Measurements from ENCODE around the gene GAL3ST1.
"Not testable (repeated sequence)": the region's sequence is repeated elsewhere in the genome, so short reads cannot be mapped to it uniquely, and the experiment has no call there.

The GAL3ST1 gene

DNA sequence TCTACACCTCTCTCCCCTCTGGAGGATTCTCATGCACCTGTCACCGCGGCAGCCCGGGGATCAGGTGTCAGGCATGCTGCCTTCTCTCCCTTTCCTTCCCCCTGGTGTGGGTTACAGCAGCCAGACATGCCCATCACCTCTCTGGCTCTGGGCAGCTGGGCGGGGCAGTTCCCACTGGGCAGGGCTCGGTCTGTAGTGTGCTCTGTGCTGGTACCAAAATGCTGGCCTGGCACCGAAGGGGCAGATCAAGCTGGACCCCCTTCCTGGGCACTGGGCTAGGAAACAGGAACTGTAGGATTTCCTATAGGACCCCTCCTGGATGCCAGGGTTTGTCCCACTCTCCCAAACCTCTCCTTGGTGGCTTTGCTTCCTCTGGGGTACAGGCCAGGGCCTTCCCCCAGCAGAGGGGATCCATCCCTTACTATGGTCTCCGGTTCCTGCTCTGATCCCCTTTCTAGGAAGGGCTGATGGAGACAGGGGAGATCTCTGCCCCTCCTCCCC, 821 bp downstream of the GAL3ST1 start:
- DNase-seq (ENCODE audit: low read depth), result no peak
- TF ChIP-seq, protein P1, sequence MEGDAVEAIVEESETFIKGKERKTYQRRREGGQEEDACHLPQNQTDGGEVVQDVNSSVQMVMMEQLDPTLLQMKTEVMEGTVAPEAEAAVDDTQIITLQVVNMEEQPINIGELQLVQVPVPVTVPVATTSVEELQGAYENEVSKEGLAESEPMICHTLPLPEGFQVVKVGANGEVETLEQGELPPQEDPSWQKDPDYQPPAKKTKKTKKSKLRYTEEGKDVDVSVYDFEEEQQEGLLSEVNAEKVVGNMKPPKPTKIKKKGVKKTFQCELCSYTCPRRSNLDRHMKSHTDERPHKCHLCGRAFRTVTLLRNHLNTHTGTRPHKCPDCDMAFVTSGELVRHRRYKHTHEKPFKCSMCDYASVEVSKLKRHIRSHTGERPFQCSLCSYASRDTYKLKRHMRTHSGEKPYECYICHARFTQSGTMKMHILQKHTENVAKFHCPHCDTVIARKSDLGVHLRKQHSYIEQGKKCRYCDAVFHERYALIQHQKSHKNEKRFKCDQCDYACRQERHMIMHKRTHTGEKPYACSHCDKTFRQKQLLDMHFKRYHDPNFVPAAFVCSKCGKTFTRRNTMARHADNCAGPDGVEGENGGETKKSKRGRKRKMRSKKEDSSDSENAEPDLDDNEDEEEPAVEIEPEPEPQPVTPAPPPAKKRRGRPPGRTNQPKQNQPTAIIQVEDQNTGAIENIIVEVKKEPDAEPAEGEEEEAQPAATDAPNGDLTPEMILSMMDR (IDR thresholded peaks at IDR 0.05; ENCODE audit: low read depth, low read length, missing control alignments), result no peak
- no peak overlapping the region for H3K4me3 ChIP-seq (ENCODE audit: low read depth, low read length)

DNA sequence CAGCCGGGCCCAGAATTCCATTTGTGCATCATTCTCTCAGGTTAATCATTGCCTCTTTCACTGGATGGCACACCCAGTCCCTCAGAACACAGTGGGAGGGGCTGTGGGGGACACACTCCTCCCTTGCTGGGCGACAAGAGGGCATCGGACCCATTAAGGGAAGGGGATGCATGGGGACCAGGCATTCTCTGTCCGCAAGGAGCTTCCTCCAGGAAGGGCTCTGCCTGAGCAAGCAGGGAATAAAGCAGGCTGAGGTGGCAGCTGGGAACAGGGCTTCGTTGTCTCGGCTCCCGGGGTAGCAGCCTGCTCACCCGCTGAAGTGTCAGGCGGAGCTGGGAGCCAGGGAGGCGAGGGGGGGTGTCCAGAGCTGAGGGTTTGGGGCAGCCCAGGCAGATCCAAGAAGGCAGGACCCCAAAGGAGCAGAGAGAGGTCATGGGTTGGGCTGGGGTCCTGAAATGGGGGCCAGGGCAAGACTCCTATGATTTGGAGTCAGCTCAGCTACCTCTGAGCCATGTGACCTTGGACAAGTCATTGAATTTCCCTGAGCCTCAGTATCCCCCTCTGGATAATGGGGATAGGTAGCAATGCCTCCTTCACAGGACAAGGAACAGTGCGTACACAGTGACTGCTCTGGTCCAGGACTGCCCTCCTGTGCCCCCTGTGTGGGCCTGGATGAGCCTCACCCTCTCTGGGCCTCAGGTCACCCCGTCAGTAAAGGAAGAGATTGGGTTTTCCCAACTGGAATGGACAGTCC, 1.4 kb downstream of the GAL3ST1 start:
- DNase-seq (ENCODE audit: low read depth), result no peak
- H3K4me3 ChIP-seq (ENCODE audit: low read depth, low read length), result no peak overlapping the region
- TF ChIP-seq, protein P1 (IDR thresholded peaks at IDR 0.05; ENCODE audit: low read depth, low read length, missing control alignments), result no peak

DNA sequence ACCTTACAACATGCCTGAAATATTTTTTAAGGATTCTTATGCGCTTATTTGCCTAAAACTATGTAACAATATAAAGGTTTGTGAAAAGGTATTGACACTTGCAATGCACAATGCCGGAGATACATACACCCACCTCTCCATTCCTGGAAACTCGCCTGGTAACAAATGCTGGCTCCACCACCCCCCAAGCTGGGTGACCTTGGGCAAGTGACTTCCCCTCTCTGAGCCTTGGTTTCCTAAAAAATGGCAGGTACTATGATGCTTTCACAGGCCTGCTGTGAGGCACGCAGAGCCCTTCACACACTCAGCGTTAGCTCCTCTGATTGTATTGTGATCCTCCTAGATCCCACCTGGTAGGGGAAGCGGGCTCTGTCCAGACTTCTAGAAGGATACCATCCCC, 2.3 kb downstream of the GAL3ST1 start:
- no peak for DNase-seq (ENCODE audit: low read depth)
- TF ChIP-seq, protein P1 (IDR thresholded peaks at IDR 0.05; ENCODE audit: low read depth, low read length, missing control alignments), result no peak
- H3K4me3 ChIP-seq (ENCODE audit: low read depth, low read length), result no peak overlapping the region

DNA sequence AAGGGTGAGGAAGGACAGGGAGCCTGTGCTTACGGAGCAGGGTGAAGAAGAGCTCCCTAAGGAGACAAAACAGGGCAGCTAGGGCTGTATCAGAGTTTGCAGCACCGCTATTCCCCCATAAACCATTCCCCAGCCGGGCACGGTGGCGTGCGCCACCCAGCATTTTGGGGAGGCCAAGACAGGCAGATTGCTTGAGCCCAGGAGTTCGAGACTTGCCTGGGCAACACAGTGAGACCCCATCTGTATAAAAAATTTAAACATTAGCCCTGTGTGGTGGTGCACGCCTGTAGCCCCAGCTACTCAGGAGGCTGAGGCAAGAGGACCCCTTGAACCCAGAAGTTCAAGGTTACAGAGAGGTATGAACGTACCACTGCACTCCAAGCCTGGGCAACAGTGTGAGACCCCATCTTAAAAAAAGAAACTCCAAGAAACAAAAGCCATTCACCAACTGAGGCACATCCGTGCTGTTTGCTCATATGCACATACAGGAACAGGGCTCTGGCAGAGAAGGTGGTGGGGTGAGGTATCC, 4.7 kb downstream of the GAL3ST1 start:
- DNase-seq (ENCODE audit: low read depth), result no peak
- TF ChIP-seq, protein P1 (IDR thresholded peaks at IDR 0.05; ENCODE audit: low read depth, low read length, missing control alignments), result no peak

DNA sequence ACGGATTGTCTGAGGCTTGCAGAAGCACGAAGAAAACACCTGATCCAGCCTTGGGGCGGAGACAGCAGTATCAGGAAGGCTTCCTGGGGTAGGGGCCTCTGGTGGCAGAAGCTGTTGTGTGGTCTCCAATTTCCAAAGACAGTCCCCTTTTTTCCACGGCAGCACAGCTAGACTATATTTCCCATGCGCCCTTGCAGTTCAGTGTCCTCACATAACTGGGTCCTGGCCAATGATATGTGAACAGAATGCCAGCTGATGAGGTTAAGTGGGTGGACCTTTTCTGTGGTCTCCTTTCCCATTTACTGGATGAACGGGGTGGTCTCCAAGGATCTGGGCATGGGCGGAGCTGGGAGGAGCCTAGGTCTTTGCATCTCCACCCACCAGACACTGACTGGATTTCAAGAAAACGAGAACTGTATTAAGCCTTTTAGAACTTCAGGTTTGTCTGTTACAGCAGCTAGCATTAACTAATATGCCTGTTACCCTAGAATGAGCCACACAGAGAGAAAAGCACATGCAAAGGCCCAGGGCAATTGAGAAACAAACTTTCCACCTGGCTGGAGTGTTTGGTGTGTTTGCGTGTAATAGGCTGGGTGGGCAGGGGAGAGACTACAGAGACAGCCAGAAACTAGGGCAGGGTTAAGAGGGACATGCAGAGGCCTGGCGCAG, 6.2 kb downstream of the GAL3ST1 start:
- H3K4me3 ChIP-seq (ENCODE audit: low read depth, low read length), result no peak overlapping the region
- no peak for DNase-seq (ENCODE audit: low read depth)
- TF ChIP-seq, protein P1 (IDR thresholded peaks at IDR 0.05; ENCODE audit: low read depth, low read length, missing control alignments), result no peak

More for the DNA sequence above, 4.7 kb downstream of the GAL3ST1 start:
- no peak overlapping the region for H3K4me3 ChIP-seq (ENCODE audit: low read depth, low read length)

DNA sequence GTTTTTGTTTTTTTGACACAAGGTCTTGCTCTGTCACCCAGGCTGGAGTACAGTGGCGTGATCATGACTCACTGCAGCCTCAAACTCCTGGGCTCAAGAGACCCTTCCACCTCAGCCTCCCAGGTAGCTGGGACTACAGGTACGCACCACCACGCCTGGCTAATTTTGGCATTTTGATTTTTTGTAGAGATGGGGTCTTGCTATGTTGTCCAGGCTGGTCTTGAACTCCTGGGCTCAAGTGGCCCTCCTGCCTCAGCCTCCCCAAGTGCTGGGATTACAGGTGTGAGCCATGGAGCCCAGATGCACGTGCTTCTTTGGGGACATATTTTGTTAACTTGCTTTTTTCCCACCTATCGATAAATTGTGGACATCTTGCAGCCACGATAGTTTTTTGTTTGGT, 7.2 kb downstream of the GAL3ST1 start:
- H3K4me3 ChIP-seq (ENCODE audit: low read depth, low read length); DNase-seq (ENCODE audit: low read depth): not testable (repeated sequence)

DNA sequence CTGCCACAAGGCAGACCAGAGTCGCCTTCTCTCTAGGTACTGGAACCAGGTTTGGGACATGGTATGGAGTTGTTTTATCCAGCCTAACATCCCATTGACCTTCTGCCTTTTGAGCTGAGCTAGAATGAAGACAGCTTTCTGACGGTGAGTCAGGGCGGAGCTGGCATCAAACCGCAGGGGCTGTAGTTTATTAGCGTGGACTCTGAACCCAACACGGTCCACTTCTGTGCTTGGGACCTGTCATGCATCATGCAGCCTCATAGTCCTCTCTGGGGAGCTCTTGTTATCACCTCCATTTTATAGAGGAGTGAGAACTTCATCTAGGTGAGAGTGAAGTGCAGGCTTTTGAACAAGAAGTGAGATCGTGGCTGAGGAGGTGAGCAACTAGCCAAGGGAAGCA, 8.3 kb downstream of the GAL3ST1 start:
- no peak overlapping the region for H3K4me3 ChIP-seq (ENCODE audit: low read depth, low read length)
- TF ChIP-seq, protein P1 (IDR thresholded peaks at IDR 0.05; ENCODE audit: low read depth, low read length, missing control alignments), result no peak
- DNase-seq (ENCODE audit: low read depth), result no peak

Measured in GM12864 (cell line).